ENCODE data around the gene SLC6A2.
"Not testable (repeated sequence)": the region's sequence is repeated elsewhere in the genome, so short reads cannot be mapped to it uniquely, and the experiment has no call there.

Gene SLC6A2

GRCh38 chr16:55655897-55656681, at the start of gene SLC6A2:
SLC6A2 (plus strand) TSS chr16:55655988; CDS start chr16:55656695, 707 bp downstream.
- no peak for DNase-seq (ENCODE audit: low read depth, low spot score)

DNA sequence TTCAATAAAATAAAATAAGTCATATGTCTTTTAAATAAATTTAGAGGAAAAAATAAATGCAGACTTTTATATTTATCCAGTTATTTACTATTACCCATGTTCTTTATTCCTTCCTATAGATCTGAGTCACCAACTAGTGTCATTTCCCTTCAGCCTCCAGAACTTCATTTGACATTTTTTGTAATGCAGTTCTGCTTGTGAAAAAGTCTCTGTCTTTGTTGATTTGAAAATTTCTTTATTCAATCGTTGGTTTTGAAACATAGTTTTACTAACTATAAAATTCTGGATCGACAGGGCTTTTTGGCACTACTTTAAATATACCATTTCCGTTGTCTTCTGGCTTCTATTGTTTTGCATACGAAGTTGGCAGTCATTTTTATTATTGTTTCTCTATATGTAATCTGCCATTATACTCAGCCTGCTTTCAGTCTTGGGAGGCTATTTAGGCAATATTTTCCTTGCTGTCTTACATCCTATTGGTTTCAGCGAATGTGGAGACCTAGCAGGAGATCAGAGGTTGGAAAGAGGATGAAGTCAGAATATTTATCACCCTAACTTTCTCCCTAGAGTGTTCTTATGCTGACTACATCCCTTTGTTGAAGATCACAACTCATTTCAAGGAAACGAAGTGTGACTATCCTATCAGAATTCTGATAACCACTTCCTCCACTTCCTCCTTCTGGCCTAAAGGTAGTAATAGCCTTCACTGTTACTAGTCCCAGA, 42.0 kb upstream of the SLC6A2 start:
- DNase-seq (ENCODE audit: low read depth, low spot score): no peak

- DNase-seq (ENCODE audit: low read depth, low spot score): no peak
Observed at GRCh38 chr16:55615071-55615470, 40.7 kb upstream of the SLC6A2 start.

DNA sequence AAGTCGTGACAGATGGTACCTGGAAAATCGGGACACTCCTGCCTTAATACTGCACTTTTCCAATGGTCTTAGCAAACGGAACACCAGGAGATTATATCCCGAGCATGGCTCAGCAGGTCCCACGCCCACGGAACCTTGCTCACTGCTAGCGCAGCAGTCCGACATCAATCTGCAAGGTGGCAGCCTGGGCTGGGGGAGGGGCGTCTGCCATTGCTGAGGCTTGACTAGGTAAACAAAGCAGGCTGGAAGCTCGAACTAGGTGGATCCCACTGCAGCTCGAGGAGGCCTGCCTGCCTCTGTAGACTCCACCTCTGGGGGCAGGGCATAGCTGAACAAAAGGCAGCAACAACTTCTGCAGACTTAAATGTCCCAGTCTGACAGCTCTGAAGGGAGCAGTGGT, 40.1 kb upstream of the SLC6A2 start:
- DNase-seq (ENCODE audit: low read depth, low spot score): not testable (repeated sequence)

DNA sequence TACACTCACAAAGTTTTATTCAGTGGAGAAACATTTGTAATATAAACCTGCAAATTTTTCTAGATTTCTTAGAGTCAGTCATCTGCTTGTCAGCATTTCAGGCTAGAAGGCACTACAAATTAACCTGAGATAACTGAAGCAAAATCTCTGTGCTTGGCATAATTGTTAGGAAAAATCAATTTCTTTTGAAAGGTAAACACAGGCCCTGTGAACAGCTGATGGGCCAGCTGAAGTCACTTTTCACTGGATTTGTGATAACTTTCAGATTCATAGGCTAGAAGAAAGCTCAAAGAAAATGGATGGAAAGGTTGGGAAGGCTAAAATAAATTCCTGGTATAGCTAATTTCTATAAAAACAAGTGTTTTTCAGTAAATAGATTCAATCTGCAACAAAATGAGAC, 34.0 kb upstream of the SLC6A2 start:
- DNase-seq (ENCODE audit: low read depth, low spot score): no peak

GRCh38 chr16:55622272-55622671, 33.5 kb upstream of the SLC6A2 start:
- DNase-seq (ENCODE audit: low read depth, low spot score): no peak

- no peak for DNase-seq (ENCODE audit: low read depth, low spot score)
Observed at GRCh38 chr16:55622930-55623561, 32.7 kb upstream of the SLC6A2 start.

- DNase-seq (ENCODE audit: low read depth, low spot score): no peak
Observed at GRCh38 chr16:55623640-55624039, 32.1 kb upstream of the SLC6A2 start.

DNA sequence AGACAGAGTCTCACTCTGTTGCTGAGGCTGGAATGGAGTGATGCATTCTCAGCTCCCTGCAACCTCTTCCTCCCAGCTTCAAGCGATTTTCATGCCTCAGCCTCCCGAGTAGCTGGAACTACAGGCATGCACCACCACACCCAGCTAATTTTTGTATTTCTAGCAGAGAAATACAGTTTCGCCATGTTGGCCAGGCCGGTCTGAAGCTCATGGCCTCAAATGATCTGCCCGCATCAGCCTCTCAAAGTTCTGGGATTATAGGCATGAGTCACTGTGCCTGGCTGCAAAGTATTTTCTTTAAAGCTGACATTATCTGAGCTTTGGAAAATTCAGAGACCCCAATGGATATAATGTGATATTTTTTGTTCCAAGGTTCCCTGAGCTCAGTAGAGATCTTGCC, 31.1 kb upstream of the SLC6A2 start:
- DNase-seq (ENCODE audit: low read depth, low spot score): no peak

- DNase-seq (ENCODE audit: low read depth, low spot score): no peak
Observed at GRCh38 chr16:55625843-55626242, 29.9 kb upstream of the SLC6A2 start.

GRCh38 chr16:55628306-55628968, 27.4 kb upstream of the SLC6A2 start:
- DNase-seq (ENCODE audit: low read depth, low spot score): no peak

- no peak for DNase-seq (ENCODE audit: low read depth, low spot score)
Observed at GRCh38 chr16:55630774-55631173, 25.0 kb upstream of the SLC6A2 start.

DNA sequence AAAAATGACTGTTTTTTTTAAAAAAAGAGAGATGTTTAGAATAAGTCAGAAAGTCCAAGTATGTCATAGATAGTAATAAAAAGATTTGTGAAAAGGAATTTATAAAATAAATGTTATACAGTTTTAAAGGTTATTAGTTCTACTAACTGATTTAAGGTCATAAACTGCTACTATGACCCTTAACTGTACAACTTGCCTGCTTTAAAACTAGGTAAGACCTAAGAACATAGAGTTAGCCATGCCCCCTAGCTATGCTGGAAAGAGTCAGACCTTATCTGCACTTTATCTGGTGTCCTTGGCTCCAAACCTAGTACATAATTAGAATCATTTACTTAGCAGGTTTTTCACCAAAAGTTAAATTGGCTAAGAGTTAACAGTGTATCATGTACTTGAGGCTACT, 23.5 kb upstream of the SLC6A2 start:
- DNase-seq (ENCODE audit: low read depth, low spot score): no peak

DNA sequence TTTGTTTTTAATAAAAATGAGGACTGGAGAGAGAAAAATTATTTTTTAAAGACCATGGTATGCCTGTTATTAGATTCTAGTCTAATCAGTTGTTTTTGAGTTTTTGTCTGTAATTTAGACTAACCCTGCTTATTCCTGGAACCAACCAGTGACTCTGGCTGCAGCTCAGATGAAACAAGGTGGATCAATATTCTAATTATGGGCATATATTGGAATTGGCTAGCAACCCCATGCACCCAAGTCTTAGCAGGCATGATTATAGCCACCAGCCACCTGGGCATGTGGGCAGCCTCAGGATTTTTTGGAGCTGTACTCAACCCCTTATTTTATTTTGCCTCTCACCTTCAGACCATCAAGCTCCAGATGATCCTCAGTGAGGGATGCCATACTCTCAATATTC, 21.6 kb upstream of the SLC6A2 start:
- DNase-seq (ENCODE audit: low read depth, low spot score): no peak

DNA sequence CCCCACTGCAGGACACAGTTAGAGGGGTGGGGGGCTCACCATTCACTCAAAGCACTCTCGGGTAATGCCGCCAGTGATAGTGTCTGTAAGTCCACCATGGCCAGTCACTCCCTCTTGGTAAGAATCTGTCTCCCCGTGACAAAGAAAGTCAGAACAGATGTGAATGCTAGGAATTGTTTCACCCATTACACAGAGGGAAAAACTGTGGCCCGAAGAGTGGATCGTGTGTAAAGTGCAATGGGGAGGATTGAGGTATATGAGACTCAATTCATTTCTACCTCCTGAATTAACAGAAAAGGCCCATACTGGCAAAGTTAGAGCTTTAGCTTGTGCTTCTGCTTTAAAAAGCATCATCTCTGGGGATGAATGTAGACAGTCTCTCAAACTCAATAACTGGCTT, 17.5 kb upstream of the SLC6A2 start:
- no peak for DNase-seq (ENCODE audit: low read depth, low spot score)

- no peak for DNase-seq (ENCODE audit: low read depth, low spot score)
Observed at GRCh38 chr16:55640701-55641327, 15.0 kb upstream of the SLC6A2 start.

DNA sequence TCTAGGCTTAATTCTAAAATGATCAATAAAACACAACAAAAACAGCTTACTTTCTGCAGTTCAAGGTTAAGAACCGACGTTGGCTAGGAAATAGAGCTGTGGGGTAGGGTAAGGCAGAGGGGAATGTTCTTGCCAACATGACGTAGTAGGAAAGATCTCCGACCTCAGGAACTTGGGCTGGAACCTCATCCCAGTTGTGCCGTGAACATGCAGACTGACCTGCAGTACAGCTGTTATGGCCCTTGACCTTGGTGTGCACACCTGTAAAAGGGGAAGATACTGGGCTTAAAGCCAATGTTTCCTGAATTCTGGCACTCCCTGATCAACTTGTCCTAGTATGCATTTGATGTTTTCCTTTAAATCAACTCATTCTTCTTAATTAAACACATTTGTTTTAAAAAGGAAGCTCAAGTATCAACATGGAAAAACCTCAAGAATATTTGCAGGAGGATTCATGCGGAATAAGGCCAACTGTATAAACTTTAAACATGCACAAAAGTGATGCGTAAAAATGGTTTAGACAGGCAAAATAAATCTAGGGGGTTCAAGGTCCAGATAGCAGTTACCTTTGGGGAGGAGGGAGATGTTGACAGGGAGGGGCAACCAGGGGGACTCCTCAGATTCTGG, 14.2 kb upstream of the SLC6A2 start:
- no peak for DNase-seq (ENCODE audit: low read depth, low spot score)

DNA sequence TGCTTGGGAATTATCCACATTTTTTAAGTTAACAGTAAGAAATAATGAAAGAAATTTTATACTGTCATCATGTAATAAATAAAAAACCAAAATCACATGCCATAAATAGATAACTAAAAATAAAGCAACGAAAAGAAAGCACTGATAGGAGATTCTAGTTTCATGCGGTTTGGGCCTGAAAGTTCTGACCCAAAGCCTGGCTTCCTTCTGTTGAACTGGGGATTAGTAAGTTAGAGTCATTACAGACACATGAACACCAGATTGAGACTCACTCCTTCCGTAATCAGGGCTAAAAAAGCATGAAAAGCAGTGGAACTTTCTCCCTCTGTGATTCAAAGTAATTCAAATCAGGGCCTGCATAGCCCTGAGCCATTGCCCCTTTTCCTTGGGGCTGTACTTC, 13.2 kb upstream of the SLC6A2 start:
- DNase-seq (ENCODE audit: low read depth, low spot score): no peak

GRCh38 chr16:55643161-55643970, 12.4 kb upstream of the SLC6A2 start:
- no peak for DNase-seq (ENCODE audit: low read depth, low spot score)

GRCh38 chr16:55645986-55646385, 9.8 kb upstream of the SLC6A2 start:
- DNase-seq (ENCODE audit: low read depth, low spot score): no peak

Data from activated CD4-positive, CD25-positive, alpha-beta regulatory T cell treated with anti-CD3 and anti-CD28 coated beads, Interleukin-2, amount 50 U/mL, for 16 hours (primary cell).